NCI-H748 (cell line): Measurements from ENCODE around the gene MAFG.
A peak's percentile ranks its signal among the peaks of the same experiment; 100 is the strongest.

Source experiments
- DNase-seq: peaks from one replicate; lab custom pipeline; 2025; ENCODE audit not compliant: unreplicated experiment; lab: John Stamatoyannopoulos, UW

The MAFG gene

GRCh38 chr17:81899514-81900166, 27.9 kb downstream of the MAFG start:
- no peak for DNase-seq

- no peak for DNase-seq
These were observed 28.6 kb downstream of the MAFG start for GRCh38 chr17:81898885-81899284.

- no peak for DNase-seq
These were observed 29.3 kb downstream of the MAFG start for GRCh38 chr17:81898029-81898866.

GRCh38 chr17:81895400-81895799, 32.1 kb downstream of the MAFG start:
- no peak for DNase-seq

GRCh38 chr17:81891303-81891552, 36.3 kb downstream of the MAFG start:
- no peak for DNase-seq

GRCh38 chr17:81890447-81891302, 36.9 kb downstream of the MAFG start:
- peak; percentile 23 for DNase-seq

GRCh38 chr17:81889602-81890001, 37.9 kb downstream of the MAFG start:
- no peak for DNase-seq

- DNase-seq, result no peak
These were observed 38.4 kb downstream of the MAFG start for GRCh38 chr17:81888988-81889595.

GRCh38 chr17:81888105-81888987, 39.2 kb downstream of the MAFG start:
- DNase-seq, result no peak

GRCh38 chr17:81885869-81886548, 41.5 kb downstream of the MAFG start:
- DNase-seq, result no peak

- DNase-seq, result no peak
These were observed 42.1 kb downstream of the MAFG start for GRCh38 chr17:81885454-81885853.

- no peak for DNase-seq
These were observed 42.6 kb downstream of the MAFG start for GRCh38 chr17:81884968-81885367.

GRCh38 chr17:81884520-81884919, 43.0 kb downstream of the MAFG start:
- DNase-seq, result no peak

GRCh38 chr17:81879121-81879520, 48.4 kb downstream of the MAFG start:
- no peak for DNase-seq

- DNase-seq, result no peak
These were observed 49.2 kb downstream of the MAFG start for GRCh38 chr17:81878294-81878693.

- no peak for DNase-seq
These were observed 50.0 kb downstream of the MAFG start for GRCh38 chr17:81877569-81877968.

GRCh38 chr17:81871387-81872230, 55.9 kb downstream of the MAFG start:
- peak; percentile 90 for DNase-seq

- DNase-seq, result no peak
These were observed 56.6 kb downstream of the MAFG start, which contains the start of gene ARHGDIA for GRCh38 chr17:81870981-81871386. ARHGDIA (minus strand) TSS chr17:81871337; CDS start chr17:81869930, 1,407 bp downstream.
